Mammary epithelial cell (primary cell): ENCODE data around the gene PTCH1.

Experiments used
- EZH2 ChIP-seq: IDR thresholded peaks from 2 replicates; pipeline ENCODE4 v1.6.1; 2012; ENCODE audit warnings: low read length, inconsistent platforms, borderline replicate concordance
- TF ChIP-seq, protein P1 (sequence below), 2 donors: IDR thresholded peaks in 1 of 2; conservative IDR thresholded peaks in 1 of 2; 2 replicates each; pipeline ENCODE4 v1.5.1; 2011 to 2012; ENCODE audit warnings: inconsistent platforms in 2 of 2, low read length in 2 of 2, mild to moderate bottlenecking in 2 of 2, control low read depth in 1 of 2, low read depth in 1 of 2; ENCODE audit not compliant: insufficient read depth in 1 of 2; ENCODE audit errors: extremely low read depth in 1 of 2

DNA sequence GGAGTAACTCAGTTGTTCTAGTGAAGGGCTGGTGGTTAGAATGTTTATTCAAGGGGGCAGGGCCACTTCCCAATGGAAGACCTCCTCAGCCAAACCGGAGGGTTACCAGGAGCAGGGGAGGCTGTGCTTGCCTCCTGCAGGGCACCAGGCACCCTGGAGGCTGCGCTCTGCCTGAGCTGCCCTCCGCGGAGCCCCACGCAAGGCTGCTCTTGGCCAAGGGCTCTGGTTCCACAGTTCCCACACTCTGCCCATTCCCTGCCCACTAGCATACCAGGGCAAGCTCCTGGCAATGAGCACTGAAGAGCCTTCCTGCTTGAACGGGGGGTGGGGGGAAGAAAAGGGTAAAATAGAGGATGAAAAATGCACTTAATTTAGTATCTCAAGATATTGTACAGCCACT is 35.5 kb upstream of the PTCH1 start:
- TF ChIP-seq, protein P1, sequence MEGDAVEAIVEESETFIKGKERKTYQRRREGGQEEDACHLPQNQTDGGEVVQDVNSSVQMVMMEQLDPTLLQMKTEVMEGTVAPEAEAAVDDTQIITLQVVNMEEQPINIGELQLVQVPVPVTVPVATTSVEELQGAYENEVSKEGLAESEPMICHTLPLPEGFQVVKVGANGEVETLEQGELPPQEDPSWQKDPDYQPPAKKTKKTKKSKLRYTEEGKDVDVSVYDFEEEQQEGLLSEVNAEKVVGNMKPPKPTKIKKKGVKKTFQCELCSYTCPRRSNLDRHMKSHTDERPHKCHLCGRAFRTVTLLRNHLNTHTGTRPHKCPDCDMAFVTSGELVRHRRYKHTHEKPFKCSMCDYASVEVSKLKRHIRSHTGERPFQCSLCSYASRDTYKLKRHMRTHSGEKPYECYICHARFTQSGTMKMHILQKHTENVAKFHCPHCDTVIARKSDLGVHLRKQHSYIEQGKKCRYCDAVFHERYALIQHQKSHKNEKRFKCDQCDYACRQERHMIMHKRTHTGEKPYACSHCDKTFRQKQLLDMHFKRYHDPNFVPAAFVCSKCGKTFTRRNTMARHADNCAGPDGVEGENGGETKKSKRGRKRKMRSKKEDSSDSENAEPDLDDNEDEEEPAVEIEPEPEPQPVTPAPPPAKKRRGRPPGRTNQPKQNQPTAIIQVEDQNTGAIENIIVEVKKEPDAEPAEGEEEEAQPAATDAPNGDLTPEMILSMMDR (conservative IDR thresholded peaks at IDR 0.05 in 1 of 2, IDR thresholded peaks at IDR 0.05 in 1 of 2; ENCODE audit: extremely low read depth in 1 of 2, insufficient read depth in 1 of 2, low read depth in 1 of 2, low read length in 2 of 2): no peak
- TF ChIP-seq EZH2: no peak
